Activated CD8-positive, alpha-beta memory T cell treated with anti-CD3 and anti-CD28 coated beads, Interleukin-2, amount 50 U/mL, for 1 hour (primary cell): ENCODE data around the gene DIDO1.
"Not testable (repeated sequence)": the region's sequence is repeated elsewhere in the genome, so short reads cannot be mapped to it uniquely, and the experiment has no call there.

Experiments
- DNase-seq: peaks from one replicate; pipeline ENCODE4 v3.0.0-alpha.2; 2020; ENCODE audit errors: extremely low read depth

Gene DIDO1

GRCh38 chr20:62929051-62929538 lies 2.8 kb upstream of the DIDO1 start:
- DNase-seq = no peak

DNA sequence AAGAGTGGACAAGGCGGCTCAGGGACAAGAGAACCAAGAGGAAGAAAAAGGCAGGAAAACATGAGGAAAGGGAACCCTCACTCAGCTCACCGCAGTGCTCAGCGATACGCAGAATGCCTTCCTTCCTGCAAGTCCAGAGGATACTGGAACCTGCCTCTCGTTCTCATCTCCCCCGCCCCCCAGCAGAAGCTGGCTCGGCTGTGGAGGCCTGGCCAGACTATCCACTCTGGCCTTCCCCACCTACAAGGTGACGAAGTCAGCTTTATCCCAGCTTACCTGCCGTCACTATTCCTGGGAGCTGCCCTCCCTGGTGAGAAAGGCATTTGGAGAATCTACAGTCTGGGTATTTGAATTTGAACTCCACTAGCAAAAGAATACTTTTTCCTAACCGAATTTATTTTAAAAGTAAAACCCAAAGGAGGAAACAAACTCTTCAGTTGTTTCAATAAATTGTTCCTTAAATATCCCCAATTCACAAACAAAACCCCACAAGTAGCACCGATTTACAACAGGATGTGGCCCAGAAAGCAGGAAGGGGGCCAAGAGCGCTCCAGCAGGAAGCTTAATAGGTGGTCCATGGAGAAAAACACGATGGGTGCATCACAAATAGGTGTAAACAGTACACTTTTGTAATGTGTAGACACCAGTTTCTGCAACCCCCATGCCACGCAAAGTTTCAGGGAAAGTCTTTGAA lies 2.1 kb upstream of the DIDO1 start:
- no peak for DNase-seq

GRCh38 chr20:62927128-62927705 lies 912 bp upstream of the DIDO1 start:
- DNase-seq = no peak

DNA sequence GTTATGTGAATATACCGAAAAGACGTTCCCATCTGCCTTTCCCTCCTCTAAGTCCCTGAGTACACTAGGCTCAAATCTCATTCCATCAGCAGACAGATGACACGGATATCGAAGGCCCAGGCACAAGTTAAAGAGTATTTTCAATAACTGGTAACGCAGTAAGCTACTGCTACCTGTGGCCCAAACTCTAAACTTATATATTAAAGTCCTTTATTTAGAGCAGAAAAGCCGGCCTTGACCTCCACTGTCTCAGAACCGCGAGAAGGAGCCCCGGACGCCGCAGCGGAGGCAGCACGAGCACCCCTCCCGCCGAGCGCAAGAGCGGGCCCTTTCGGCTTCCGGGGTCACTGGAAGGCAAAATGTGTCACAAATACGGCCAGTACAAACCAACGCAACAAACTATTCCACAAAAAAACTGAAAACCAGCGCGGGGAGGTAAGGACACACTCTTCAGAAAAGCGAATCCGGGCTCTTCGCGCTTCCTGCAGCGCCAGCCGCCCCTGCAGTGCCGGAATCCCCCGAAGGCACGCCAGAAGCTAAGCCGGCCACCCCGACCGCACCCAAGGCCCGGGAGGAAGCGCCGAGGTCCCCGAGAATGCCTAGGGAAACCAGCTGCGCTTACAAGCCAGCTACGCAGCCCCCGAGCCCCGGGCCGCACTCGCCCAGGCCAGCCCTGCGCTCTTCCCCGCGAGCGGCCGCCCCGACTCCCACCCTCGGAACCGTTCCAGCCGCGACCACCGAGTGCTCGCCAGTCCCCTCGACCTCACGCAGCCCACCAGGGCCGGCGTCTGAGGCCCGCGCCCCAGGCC lies 681 bp downstream of the DIDO1 start:
- DNase-seq = no peak

GRCh38 chr20:62925076-62925419 lies 1.3 kb downstream of the DIDO1 start:
- DNase-seq = no peak

- DNase-seq = no peak
Observed at GRCh38 chr20:62924442-62925075, 1.7 kb downstream of the DIDO1 start.

GRCh38 chr20:62923669-62924441 lies 2.5 kb downstream of the DIDO1 start:
- DNase-seq = no peak

GRCh38 chr20:62923059-62923668 lies 3.1 kb downstream of the DIDO1 start:
- DNase-seq = not testable (repeated sequence)

DNA sequence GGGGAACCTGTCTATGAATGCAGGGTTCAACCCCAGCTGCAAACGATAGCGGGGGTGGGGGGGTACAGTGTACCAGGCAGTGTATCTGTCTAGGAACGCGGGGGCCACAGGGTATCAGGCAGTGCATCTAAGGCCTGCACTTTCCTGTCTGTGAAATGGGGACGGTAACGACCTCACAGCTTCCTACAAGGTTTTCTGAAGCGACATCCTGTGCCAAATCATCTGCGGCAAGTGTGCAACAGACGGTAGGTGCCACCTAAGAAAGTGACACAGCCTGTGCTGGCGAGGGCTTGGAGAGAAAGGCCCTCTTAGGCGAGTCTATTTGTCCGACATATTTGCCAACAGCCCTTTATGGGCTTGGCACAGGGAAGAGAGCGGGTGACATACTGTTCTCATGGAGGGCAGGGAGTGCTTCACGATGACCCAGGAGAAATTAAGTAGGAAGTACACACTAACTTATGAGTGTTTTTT lies 3.8 kb downstream of the DIDO1 start:
- no peak for DNase-seq

- DNase-seq = no peak
Observed at GRCh38 chr20:62921119-62921687, 5.1 kb downstream of the DIDO1 start.

DNA sequence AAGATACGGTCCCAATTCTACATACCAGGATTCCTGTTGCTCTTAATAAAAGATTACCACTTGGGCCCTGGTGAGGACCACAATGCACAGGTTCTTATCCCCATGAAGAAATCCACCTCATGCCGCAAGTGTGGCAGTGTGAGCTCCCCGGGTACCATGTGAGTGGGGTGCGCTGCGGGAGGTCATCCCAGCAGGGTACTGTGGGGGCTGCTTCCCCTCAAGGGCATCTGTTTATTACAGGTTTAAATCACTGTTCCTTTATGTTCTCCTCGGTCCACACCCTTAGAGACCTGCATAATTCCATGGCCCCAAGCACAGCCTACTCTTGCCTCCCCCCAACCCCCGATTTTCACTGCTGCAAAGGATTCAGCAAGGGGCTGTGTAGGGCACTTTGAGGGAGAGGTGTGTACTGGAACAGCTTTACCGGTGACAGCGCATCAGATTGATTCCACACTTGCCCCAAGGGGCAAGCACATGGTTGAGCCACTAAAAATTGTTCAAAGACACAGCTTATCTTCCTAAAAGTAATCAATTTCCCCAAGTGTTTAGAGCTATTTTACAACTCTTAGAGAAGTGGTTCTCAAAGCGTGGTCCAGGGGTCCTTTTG lies 6.2 kb downstream of the DIDO1 start:
- DNase-seq = no peak

GRCh38 chr20:62918831-62919230 lies 7.5 kb downstream of the DIDO1 start:
- no peak for DNase-seq

GRCh38 chr20:62918147-62918546 lies 8.2 kb downstream of the DIDO1 start:
- no peak for DNase-seq

- no peak for DNase-seq
Observed at GRCh38 chr20:62917720-62918119, 8.6 kb downstream of the DIDO1 start.

GRCh38 chr20:62916703-62917476 lies 9.4 kb downstream of the DIDO1 start:
- DNase-seq = no peak

DNA sequence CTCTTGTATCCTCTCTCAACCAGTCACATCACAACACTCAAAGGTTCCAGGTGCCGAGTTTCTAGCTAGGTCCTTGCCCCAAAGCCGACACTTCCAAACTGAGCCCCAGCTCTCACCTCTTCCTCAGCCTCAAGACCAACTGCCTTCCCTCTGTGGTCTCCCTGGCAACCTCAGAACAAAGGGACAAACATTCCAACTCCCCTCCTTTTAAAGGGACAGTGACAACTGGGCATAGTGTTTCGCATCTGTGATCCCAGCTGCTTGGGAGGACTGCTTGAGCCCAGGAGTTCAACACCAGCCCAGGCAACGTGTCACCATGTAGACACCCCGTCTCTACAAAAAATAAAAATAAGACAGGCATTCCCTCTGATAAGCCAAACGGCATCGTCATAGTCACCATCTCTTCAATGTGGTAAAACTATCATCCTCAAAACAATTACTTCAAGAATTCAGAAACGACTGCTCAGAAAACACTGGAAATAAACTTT lies 11.3 kb downstream of the DIDO1 start:
- DNase-seq = no peak

DNA sequence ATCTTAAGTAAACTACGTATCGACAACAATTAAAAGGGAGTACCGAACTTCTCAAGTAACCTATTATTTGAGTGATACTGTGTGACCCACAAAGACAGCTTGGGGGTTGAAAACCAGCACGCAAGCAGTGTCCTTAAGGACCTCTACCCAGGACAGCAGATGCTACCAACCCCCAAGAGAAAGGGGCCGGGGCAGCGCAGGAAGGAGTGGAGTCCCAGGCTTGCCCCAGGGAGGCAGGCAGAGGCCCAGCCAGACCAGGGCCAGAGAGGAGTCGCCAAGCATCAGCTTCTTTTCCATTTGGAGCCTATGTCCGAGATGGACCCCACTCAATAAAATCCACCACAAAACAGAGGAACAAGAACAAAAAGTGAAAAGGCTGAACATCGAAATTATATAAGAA lies 11.9 kb downstream of the DIDO1 start:
- DNase-seq = no peak

DNA sequence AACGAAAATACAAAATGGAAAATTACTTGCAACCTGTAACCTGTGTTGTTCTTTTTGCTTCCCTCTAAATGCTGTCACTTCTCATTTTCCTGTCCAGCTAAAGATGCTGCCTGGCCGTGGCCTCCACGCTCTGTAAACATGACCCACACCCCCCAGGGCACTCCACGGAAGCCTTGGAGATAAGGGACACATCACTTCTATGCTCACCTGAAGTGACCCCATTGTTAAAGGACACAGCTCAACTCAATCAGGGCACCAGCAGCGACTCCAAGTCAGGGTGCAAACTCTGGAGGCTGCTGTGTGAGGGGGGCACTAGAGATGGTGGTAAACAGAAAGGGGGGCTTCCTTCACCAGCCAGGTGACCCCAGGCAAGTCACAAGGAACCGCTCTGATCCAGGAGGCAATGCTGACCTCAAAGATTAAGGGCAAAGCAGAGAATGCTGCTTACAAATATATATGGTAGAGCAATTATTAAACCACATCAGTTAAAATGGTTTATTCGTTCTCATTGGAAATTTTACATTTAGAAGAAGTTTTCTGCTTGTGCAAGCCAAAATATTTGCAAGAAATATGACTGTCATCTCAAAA lies 13.2 kb downstream of the DIDO1 start:
- no peak for DNase-seq

DNA sequence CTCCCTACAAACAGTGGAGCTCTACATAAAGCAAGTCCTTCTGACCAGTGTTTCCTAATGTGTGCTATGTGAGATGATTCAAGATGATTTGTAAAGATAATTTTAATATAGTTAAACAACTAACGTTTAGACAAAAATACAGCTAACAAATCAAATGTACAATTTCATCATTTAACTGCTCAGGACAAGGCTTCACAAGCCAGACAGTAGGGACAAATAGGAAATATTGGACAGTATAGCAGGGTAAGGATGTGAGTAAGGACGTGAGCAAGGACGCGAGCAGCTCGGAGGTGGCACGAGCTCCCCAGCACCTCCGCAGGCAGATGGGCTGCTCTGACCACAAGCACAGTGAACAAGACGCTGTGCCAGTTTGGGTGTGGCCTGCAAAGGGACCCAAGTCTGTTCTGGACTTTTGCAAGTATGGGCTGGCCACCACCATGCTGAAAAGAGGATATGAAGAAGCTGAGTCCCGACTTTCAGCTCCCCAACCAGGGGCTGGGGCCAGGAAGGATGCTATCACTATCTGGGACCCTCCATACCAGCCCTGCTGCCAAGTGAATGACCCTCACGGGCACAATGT lies 14.5 kb downstream of the DIDO1 start:
- no peak for DNase-seq
